ENCODE data around the gene STK35.

The STK35 gene

GRCh38 chr20:2142649-2143048 is 41.0 kb downstream of the STK35 start:
- H3K27me3 ChIP-seq (replicated peaks; ENCODE audit: control insufficient read depth, insufficient read depth, low read length, poor library complexity, severe bottlenecking): no peaks in the 10 kb centered on the region
- H3K27ac ChIP-seq (ENCODE audit: insufficient read depth, low read length, poor library complexity, severe bottlenecking): no peak overlapping the region
- H3K4me3 ChIP-seq (ENCODE audit: insufficient read depth, low read depth, low read length, poor library complexity, severe bottlenecking): no peak overlapping the region
- H3K9me3 ChIP-seq (ENCODE audit: control insufficient read depth, low read length): no peaks in the 10 kb centered on the region
- no peaks in the 10 kb centered on the region for H3K4me1 ChIP-seq (ENCODE audit: control insufficient read depth, insufficient read depth, low read length, poor library complexity, severe bottlenecking)
- no peak for DNase-seq
- peaks cover 18% of the 10 kb centered on the region for H3K36me3 ChIP-seq (ENCODE audit: control insufficient read depth, insufficient read depth, low read length)

GRCh38 chr20:2143594-2143993 is 42.0 kb downstream of the STK35 start:
- DNase-seq: no peak
- Histone ChIP-seq H3K36me3 (ENCODE audit: control insufficient read depth, insufficient read depth, low read length) (peaks cover 19% of the 10 kb centered on the region), H3K4me1 (ENCODE audit: control insufficient read depth, insufficient read depth, low read length, poor library complexity, severe bottlenecking) (no peaks in the 10 kb centered on the region), H3K27me3 (replicated peaks; ENCODE audit: control insufficient read depth, insufficient read depth, low read length, poor library complexity, severe bottlenecking) (no peaks in the 10 kb centered on the region), H3K9me3 (ENCODE audit: control insufficient read depth, low read length) (no peaks in the 10 kb centered on the region), H3K4me3 (ENCODE audit: insufficient read depth, low read depth, low read length, poor library complexity, severe bottlenecking) (no peak overlapping the region), H3K27ac (ENCODE audit: insufficient read depth, low read length, poor library complexity, severe bottlenecking) (no peak overlapping the region)

GRCh38 chr20:2144850-2145249 is 43.2 kb downstream of the STK35 start:
- H3K9me3 ChIP-seq (ENCODE audit: control insufficient read depth, low read length): no peaks in the 10 kb centered on the region
- no peak overlapping the region for H3K27ac ChIP-seq (ENCODE audit: insufficient read depth, low read length, poor library complexity, severe bottlenecking)
- no peaks in the 10 kb centered on the region for H3K27me3 ChIP-seq (replicated peaks; ENCODE audit: control insufficient read depth, insufficient read depth, low read length, poor library complexity, severe bottlenecking)
- peaks cover 23% of the 10 kb centered on the region for H3K36me3 ChIP-seq (ENCODE audit: control insufficient read depth, insufficient read depth, low read length)
- no peak for DNase-seq
- H3K4me3 ChIP-seq (ENCODE audit: insufficient read depth, low read depth, low read length, poor library complexity, severe bottlenecking): no peak overlapping the region
- H3K4me1 ChIP-seq (ENCODE audit: control insufficient read depth, insufficient read depth, low read length, poor library complexity, severe bottlenecking): no peaks in the 10 kb centered on the region

GRCh38 chr20:2145376-2145775 is 43.7 kb downstream of the STK35 start:
- Histone ChIP-seq H3K27me3 (replicated peaks; ENCODE audit: control insufficient read depth, insufficient read depth, low read length, poor library complexity, severe bottlenecking) (no peaks in the 10 kb centered on the region), H3K4me3 (ENCODE audit: insufficient read depth, low read depth, low read length, poor library complexity, severe bottlenecking) (no peak overlapping the region), H3K9me3 (ENCODE audit: control insufficient read depth, low read length) (no peaks in the 10 kb centered on the region), H3K27ac (ENCODE audit: insufficient read depth, low read length, poor library complexity, severe bottlenecking) (no peak overlapping the region), H3K36me3 (ENCODE audit: control insufficient read depth, insufficient read depth, low read length) (peaks cover 23% of the 10 kb centered on the region), H3K4me1 (ENCODE audit: control insufficient read depth, insufficient read depth, low read length, poor library complexity, severe bottlenecking) (no peaks in the 10 kb centered on the region)
- no peak for DNase-seq

GRCh38 chr20:2146080-2146867 is 44.6 kb downstream of the STK35 start:
- Histone ChIP-seq H3K9me3 (ENCODE audit: control insufficient read depth, low read length) (no peaks in the 10 kb centered on the region), H3K27ac (ENCODE audit: insufficient read depth, low read length, poor library complexity, severe bottlenecking) (no peak overlapping the region), H3K27me3 (replicated peaks; ENCODE audit: control insufficient read depth, insufficient read depth, low read length, poor library complexity, severe bottlenecking) (no peaks in the 10 kb centered on the region), H3K4me3 (ENCODE audit: insufficient read depth, low read depth, low read length, poor library complexity, severe bottlenecking) (no peak overlapping the region), H3K36me3 (ENCODE audit: control insufficient read depth, insufficient read depth, low read length) (peaks cover 23% of the 10 kb centered on the region), H3K4me1 (ENCODE audit: control insufficient read depth, insufficient read depth, low read length, poor library complexity, severe bottlenecking) (no peaks in the 10 kb centered on the region)
- DNase-seq: no peak

- H3K36me3 ChIP-seq (ENCODE audit: control insufficient read depth, insufficient read depth, low read length): peaks cover 18% of the 10 kb centered on the region
- no peaks in the 10 kb centered on the region for H3K27me3 ChIP-seq (replicated peaks; ENCODE audit: control insufficient read depth, insufficient read depth, low read length, poor library complexity, severe bottlenecking)
- H3K4me3 ChIP-seq (ENCODE audit: insufficient read depth, low read depth, low read length, poor library complexity, severe bottlenecking): no peak overlapping the region
- H3K27ac ChIP-seq (ENCODE audit: insufficient read depth, low read length, poor library complexity, severe bottlenecking): no peak overlapping the region
- no peaks in the 10 kb centered on the region for H3K9me3 ChIP-seq (ENCODE audit: control insufficient read depth, low read length)
- DNase-seq: no peak
- H3K4me1 ChIP-seq (ENCODE audit: control insufficient read depth, insufficient read depth, low read length, poor library complexity, severe bottlenecking): no peaks in the 10 kb centered on the region
These were observed 47.9 kb downstream of the STK35 start for GRCh38 chr20:2149507-2149906.

- no peak for DNase-seq
- no peaks in the 10 kb centered on the region for H3K9me3 ChIP-seq (ENCODE audit: control insufficient read depth, low read length)
- no peak overlapping the region for H3K4me3 ChIP-seq (ENCODE audit: insufficient read depth, low read depth, low read length, poor library complexity, severe bottlenecking)
- peaks cover 9% of the 10 kb centered on the region for H3K36me3 ChIP-seq (ENCODE audit: control insufficient read depth, insufficient read depth, low read length)
- no peaks in the 10 kb centered on the region for H3K27me3 ChIP-seq (replicated peaks; ENCODE audit: control insufficient read depth, insufficient read depth, low read length, poor library complexity, severe bottlenecking)
- H3K4me1 ChIP-seq (ENCODE audit: control insufficient read depth, insufficient read depth, low read length, poor library complexity, severe bottlenecking): no peaks in the 10 kb centered on the region
- no peak overlapping the region for H3K27ac ChIP-seq (ENCODE audit: insufficient read depth, low read length, poor library complexity, severe bottlenecking)
These were observed 49.0 kb downstream of the STK35 start for GRCh38 chr20:2150660-2151059.

- Histone ChIP-seq H3K36me3 (ENCODE audit: control insufficient read depth, insufficient read depth, low read length) (peaks cover 7% of the 10 kb centered on the region), H3K4me1 (ENCODE audit: control insufficient read depth, insufficient read depth, low read length, poor library complexity, severe bottlenecking) (no peaks in the 10 kb centered on the region), H3K27ac (ENCODE audit: insufficient read depth, low read length, poor library complexity, severe bottlenecking) (no peak overlapping the region), H3K27me3 (replicated peaks; ENCODE audit: control insufficient read depth, insufficient read depth, low read length, poor library complexity, severe bottlenecking) (no peaks in the 10 kb centered on the region), H3K4me3 (ENCODE audit: insufficient read depth, low read depth, low read length, poor library complexity, severe bottlenecking) (no peak overlapping the region), H3K9me3 (ENCODE audit: control insufficient read depth, low read length) (no peaks in the 10 kb centered on the region)
- DNase-seq: no peak
These were observed 50.2 kb downstream of the STK35 start for GRCh38 chr20:2151858-2152281.

- no peak for DNase-seq
- no peak overlapping the region for H3K4me3 ChIP-seq (ENCODE audit: insufficient read depth, low read depth, low read length, poor library complexity, severe bottlenecking)
- no peaks in the 10 kb centered on the region for H3K27me3 ChIP-seq (replicated peaks; ENCODE audit: control insufficient read depth, insufficient read depth, low read length, poor library complexity, severe bottlenecking)
- no peaks in the 10 kb centered on the region for H3K9me3 ChIP-seq (ENCODE audit: control insufficient read depth, low read length)
- H3K4me1 ChIP-seq (ENCODE audit: control insufficient read depth, insufficient read depth, low read length, poor library complexity, severe bottlenecking): no peaks in the 10 kb centered on the region
- H3K36me3 ChIP-seq (ENCODE audit: control insufficient read depth, insufficient read depth, low read length): peaks cover 7% of the 10 kb centered on the region
- H3K27ac ChIP-seq (ENCODE audit: insufficient read depth, low read length, poor library complexity, severe bottlenecking): no peak overlapping the region
These were observed 50.7 kb downstream of the STK35 start for GRCh38 chr20:2152317-2152716.

- no peaks in the 10 kb centered on the region for H3K4me1 ChIP-seq (ENCODE audit: control insufficient read depth, insufficient read depth, low read length, poor library complexity, severe bottlenecking)
- no peaks in the 10 kb centered on the region for H3K9me3 ChIP-seq (ENCODE audit: control insufficient read depth, low read length)
- H3K27me3 ChIP-seq (replicated peaks; ENCODE audit: control insufficient read depth, insufficient read depth, low read length, poor library complexity, severe bottlenecking): no peaks in the 10 kb centered on the region
- no peak overlapping the region for H3K27ac ChIP-seq (ENCODE audit: insufficient read depth, low read length, poor library complexity, severe bottlenecking)
- DNase-seq: no peak
- peaks cover 7% of the 10 kb centered on the region for H3K36me3 ChIP-seq (ENCODE audit: control insufficient read depth, insufficient read depth, low read length)
- no peak overlapping the region for H3K4me3 ChIP-seq (ENCODE audit: insufficient read depth, low read depth, low read length, poor library complexity, severe bottlenecking)
These were observed 51.7 kb downstream of the STK35 start for GRCh38 chr20:2153326-2153725.

Measured in effector memory CD4-positive, alpha-beta T cell (primary cell).